ENCODE measurements around the gene SRPX. TPM values are rescaled to one million over a fixed set of nuclear protein-coding genes. Genes with fewer than 3 reads are reported as not detected.
A peak's percentile ranks its signal among the peaks of the same experiment; 100 is the strongest.

SRPX gene
- total RNA-seq, 1 donor from 2014 or later: 59.5 TPM

DNA sequence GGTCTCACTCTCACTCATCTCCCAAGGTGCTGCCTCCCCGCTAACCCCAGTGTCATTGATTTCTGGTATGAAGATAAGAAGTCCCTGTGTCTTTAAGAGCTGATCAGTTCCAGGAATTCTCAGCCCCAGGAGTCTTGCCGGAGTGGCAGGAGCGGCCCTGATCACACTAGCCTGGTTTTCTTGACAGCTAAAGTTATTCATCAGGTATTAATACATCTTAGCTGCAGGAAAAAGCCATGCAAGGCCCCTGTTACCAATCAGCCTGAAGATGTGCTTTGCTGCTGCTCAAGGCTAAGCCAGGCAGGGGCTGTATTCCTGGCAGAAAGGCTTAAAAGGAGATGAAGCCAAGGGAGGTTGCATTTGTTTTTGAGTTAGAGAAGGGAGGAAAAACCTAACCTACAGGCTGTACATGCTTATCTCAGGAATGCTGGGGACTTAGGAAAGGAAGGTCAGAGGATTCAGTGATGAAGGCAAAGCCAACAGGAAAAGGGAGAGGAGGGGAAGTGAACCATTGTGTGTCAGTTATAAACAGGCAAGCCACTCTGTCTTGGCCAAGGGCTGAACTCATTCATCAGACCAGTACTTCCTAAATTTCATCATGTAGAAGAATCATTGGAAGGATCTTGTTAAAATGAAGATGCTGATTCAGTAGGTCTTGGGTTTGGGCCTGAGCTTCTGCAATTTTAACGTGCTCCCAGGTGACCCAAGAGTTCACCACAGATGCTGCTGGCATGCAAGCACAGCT, 8.6 kb downstream of the SRPX start:
- DNase-seq (ENCODE audit: low spot score): no peak

DNA sequence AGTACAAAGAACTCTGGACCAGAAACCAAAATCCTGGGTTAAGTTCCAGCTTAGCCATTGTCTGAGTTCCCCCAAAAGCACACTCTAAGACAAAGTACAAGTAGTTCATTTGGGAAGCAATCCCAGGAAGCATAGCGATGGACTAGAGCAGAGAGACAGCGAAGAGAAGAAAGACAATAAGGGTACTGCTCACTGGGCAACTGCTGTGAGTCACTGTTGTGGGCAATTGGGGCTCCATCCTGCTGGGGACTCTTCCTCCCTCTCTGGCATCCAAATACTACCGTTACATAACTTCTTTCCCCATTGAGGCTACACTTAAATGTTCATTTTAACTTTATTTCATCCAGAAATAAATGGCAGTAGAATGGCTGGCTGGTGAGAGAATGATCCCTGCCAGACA, 14.1 kb downstream of the SRPX start:
- no peak for DNase-seq (ENCODE audit: low spot score)

DNA sequence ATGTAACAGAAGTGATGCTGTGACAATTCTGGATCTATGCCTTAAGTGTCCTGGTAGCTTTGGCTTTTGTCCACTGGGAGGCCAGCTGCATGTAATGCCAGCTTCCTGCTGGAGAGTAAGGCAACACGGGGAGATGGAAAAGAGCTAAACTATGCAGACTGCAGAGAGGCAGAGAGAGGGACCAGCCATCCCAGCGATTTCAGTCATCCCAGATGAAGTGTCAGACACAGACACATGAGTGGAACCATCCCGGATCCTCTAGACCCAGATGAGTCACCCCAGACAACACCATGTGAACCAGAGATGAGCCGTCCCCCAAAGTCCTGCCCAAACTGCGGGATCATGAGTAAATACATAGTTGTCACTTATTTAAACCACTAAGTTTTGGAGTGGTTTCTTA, 14.6 kb downstream of the SRPX start:
- no peak for DNase-seq (ENCODE audit: low spot score)

DNA sequence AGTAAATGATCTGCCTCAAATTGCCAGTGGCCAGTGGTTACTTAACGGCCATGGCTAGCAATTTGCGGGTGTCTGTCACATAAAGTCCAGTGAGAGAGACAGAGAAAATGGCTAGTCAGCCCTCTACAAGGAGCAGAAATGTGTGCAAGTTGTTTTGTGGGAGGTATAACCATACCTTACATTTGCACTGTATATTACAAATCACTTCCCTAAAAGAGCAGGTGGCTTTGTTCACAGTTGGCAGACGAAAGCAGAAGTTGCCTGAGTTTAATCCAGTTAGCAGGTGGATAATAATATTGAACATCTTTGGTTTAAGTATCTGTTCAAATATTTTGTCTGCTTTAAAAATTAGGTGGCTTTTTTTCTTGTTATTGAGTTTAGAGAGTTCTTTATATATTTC, 15.6 kb downstream of the SRPX start:
- no peak for DNase-seq (ENCODE audit: low spot score)

DNA sequence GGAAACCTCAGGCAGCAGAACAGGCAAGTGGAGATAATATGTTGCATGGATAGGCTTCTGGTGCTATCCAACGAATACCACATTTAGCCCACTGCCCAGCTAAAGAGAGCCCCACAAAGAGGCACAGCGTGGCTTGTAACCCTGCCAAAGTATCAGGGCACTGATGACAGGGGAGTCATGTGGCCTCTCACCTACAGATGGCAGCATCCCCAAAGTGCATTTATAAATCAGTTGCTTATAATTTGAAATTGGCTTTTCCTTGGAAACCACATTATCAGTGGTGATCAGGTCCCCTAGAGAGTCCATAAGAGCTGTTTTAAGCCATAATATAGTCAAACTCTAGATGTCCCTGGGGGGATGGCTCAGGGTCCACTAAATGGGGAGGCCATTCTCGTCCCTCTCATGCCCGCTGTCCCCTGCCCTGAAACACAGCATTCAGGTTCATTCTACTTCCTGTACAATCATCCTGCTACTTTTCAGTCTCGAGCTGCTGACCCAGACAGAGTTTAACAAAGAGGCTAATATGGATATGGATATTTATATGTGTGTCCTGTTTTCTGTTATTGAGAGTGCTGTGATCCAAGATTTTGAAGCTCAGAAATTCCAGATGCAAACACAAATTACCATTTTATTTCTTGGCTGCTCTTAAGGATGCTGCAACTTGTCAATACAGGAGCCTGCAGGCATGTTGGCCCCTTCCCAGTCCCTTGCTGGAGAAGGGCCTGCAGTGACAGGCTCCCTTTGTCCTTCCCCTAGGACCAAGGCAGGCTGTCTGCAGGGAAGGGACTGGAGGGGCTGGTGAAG, 28.5 kb downstream of the SRPX start:
- peak; percentile 12 for DNase-seq (ENCODE audit: low spot score)

DNA sequence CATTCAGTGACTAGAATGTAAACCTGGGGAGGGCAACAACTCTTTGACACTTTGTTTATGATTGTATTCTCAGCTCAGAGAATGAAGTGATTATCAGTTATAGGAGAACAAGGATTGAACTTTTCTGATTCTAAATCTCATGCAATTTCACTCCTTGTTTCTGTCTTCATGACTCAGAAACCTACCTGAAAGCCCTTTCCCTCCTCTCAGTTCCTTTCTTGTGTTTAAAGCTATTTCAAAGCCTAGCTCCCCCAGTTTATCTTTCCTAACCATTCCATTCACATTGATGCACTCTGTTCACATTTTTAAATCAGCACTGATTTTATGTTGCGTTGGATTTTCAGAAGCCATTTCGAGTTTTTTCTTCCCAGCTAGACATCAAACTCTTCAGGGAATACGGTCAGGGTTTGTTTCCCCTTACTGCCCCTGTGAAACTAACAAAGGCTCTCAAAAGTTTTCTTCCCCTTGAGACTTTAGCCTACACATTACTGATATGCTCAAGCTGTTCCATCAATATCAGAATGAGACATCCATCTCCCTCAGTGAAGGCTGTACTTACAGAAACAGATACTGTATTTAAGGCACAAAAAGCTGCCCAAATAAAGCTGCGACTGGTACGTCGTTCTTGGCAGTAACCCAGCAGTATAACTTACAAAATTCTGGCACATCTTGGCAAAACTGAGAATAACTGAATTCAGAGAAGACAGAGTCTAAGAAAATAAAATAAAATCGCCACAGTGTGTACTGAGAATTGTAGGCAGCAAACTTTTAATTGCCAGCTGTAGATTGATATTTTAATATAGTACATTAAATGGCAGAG, 31.0 kb downstream of the SRPX start:
- no peak for DNase-seq (ENCODE audit: low spot score)

DNA sequence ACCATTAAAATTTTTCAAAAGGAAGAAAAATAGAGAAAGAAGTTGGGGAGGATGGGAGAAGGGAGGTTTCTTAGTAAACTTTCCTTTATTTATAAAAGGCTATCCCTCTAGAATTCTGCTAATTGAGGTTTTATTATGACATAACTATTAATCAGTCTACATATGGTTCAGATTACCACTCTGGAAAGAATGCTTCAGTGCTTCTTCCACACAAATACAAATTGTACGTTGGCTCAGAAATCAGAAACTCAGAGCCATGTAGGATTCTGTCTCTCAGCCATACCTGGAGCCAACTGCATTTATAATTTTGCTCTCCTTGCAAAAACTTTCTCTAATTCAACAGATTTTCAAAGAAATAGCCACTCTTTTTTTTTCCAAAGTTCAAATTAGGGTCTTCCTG, 37.1 kb downstream of the SRPX start:
- no peak for DNase-seq (ENCODE audit: low spot score)

DNA sequence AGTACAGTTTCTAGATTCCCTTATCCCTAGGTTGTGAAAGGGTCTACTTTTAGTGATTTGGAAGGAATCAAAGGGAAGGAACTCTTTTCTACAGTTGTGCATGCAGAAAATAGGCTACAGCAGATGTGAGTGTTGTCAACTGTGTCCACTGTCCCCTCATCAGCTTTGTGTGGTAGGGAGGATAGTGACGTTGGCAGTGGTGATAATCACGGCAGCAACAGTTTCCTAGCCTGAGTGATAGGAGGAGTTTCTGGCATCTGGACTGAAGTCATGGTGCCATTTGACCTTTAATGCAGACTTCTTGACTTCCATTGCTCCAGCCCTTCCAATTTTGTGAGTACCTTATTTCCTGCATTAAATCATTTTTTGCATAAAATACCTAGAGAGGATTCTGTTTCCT, 39.3 kb downstream of the SRPX start:
- no peak for DNase-seq (ENCODE audit: low spot score)

DNA sequence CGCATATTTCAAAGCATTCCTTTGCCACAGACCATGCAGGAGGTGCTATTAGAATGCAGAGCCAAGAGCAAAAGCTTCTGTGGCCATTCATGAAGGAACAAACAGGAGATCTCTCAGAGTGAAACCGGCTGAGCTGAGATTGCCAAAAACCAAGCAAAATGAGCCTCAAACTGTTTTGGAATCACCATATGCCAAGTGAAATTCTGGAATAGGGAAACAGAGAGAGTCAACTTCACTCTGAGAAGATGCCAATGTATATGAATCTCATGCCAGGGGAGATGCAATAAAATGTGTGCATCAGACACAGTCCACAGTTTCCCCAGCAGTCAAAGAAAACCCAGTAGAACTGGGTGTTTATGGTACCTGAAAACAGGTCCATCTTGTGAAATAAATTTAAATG, 42.3 kb downstream of the SRPX start:
- no peak for DNase-seq (ENCODE audit: low spot score)

DNA sequence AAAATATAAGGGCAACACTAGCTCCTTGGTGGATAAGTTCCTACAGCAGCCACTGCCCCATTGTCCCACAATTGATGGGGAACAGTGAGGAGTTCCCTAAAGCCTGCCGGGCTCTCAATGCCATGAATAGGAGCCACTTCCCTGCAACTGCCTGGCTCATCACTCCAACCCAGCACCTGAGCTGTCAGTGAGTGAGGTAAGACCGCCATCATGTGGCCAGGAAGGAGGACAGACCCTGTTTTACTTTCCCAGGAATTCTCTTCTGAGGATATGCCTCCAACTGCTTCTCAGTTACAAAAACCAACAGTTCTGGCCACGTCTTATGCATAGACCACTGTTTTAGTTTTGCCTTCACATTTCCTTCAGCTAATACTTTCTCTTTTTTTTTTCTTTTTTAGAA, 45.5 kb downstream of the SRPX start:
- peak; percentile 15 for DNase-seq (ENCODE audit: low spot score)

DNA sequence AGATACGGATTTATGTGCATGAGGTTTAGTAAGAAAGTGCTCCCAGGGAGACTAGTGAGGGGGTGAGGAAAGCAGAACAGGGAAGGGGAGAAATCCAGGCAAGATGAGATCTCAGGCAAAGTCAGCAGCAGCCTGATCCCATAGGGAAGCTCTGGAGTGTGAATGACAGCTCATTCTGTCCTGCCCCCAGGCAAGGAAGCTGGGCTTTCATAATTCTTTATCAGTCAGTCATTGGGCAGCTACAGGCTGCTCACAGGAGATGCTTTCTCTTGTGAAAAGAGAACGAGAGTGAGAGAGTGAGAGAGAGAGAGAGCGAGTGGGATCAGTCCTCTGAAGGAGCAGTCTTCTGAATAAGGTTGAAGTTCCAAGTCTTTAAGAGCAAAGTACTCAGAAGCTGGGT, 48.1 kb downstream of the SRPX start:
- DNase-seq (ENCODE audit: low spot score): no peak

DNA sequence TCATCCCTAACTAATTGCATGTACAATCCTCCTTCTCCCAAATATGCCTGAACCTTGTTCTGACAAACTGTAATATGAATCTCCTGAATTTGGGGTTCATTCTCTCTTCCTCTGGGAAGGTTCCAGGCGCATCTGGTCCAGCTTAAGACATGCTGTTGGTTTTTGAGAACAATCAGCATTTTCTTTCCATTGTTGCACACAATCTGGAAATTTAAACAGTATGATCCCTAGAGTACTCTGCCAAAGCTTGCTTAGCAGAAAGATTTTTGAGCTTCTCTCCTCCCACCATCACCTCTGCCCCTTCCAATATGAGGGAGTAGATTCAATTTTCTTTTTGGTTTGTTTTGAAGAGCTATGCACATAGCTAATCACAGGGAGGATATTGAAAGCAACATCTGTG, 50.1 kb downstream of the SRPX start:
- DNase-seq (ENCODE audit: low spot score): no peak

DNA sequence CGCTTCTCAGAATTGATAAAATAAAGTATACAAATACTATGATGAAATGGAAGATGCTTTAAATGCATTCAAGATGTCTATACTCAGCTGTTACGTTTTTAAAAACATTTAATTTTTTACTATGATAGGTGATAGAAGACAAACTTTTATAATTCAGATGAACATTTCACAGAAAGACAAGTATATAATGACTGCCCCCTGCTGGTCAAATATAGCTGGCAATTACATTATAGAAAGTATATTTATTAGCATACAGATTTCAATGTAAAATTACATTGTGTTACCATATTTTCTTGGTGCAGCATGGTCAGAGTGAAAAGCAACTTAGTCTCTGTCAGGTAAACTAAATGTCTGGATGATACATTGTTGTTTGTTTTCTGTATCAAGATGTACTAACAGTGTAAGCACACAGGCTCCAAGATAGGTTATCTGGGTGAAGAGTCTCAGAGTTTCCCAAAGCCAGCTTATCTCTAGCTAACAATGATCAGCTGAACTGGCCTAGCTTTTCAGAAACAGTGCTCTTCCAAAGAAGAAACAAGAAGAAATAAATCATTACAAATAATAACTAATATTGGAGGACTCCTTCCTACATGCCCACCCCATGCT, 54.1 kb downstream of the SRPX start:
- DNase-seq (ENCODE audit: low spot score): no peak

DNA sequence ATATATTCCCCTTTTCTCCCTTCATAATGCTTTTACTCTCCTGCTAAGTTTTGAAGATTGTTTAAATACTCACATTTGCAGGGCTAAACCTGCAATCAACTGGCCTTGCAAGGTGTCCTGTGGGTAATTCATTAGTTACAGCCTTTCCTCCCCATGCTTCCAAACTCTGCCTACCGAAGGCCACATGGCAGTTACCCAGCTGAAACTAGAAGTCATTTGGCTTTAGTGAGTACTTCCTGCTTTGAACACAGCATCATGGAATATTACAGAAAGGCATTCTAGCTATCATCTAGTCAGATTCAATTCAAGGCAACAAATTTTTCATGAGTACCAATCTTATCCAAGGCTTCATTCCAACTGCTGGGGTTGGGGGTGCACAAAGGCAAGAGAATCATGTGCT, 55.6 kb downstream of the SRPX start:
- DNase-seq (ENCODE audit: low spot score): no peak

DNA sequence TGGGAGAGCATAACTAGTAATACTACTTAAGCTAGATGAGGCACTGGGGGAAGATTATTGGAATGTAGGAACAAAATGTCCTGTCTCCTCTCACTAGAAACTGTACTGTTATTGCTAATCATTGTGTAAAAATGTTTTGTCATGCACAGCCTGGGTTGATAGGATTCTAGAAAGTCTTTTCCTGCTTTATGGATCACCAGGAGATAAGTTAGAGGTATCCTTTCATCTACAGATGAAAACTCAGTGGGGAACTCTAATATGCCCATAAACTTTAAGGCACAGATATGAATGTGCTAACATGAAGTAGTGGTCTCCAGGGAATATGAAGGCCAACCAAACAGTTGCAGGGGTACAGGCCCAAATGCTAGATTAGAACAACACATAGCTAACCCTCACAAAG, 57.5 kb downstream of the SRPX start:
- DNase-seq (ENCODE audit: low spot score): no peak

DNA sequence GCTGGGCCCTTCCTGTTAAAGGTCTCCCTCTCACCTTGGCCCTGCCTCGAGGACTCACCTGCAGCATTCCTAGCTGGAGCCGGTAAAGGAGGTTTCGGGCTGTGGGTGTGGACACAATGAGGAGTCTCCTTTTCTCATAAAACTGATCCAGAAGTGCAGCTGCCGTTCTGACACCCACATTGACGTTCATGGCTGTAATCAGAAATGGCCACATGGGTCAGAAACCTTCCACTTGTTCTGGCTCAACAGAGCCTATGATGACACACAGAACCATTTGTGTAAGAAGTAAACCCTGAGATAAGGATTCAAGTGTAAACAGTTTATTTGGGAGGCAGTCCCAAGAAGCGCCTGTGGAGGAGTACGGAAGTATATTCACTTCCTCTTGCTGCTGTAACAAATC, 63.8 kb downstream of the SRPX start:
- DNase-seq (ENCODE audit: low spot score): no peak

DNA sequence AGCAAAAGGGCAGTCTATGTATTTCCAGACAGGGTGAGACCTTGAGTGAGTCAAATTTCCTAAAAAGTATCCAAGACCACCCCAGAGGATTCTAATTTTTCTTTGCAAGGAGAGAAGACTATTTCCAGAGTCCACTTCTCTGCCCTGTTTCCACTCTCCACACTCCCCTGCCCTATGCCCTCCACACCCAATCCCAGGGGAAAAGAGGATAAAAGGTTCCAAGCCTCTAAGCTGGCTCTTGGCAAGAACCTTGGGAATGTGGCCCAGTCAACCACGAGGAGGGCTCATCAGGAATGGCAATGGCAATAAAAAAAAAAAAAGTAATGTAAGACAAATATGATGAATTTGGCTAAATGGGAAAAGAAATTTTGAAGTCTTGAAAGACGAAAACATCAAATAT, 65.9 kb downstream of the SRPX start:
- no peak for DNase-seq (ENCODE audit: low spot score)

DNA sequence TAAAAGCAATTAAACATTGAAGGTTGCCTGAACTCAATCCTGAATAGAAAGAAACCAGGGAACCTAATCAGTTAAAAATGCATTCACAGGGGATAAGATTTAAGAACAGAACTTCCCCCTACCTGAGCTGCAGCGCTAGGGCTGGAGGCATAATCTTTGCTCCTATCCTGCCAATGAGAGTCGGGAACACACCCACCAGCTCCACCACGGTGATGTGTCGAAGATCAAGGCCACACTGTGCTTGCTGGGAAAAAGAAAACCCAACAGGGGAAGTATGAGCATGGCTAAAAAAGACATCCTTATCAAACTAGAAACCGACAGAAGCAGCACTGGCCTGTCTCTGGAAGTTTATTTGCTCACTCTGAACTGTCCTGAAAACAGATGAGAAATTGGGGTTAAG, 66.3 kb downstream of the SRPX start:
- DNase-seq (ENCODE audit: low spot score): no peak

DNA sequence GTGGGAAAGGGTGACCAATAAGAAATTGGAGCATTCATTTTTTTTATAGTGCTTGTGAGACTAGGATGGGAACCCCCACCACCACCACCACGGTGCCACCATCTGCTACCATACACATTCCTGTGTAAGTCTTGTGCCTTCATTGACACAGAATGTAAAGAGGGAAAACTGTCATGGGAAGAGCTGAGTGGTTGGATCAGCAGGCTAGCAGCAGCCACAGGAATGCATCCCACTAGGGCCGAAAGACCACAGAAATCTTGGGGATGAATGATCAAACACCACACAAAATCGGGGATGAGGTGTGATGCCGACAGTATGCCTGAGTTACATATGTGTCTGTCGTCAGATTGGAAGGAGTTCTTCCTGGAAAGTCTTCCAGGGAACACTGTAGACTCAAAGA, 69.2 kb downstream of the SRPX start:
- no peak for DNase-seq (ENCODE audit: low spot score)

DNA sequence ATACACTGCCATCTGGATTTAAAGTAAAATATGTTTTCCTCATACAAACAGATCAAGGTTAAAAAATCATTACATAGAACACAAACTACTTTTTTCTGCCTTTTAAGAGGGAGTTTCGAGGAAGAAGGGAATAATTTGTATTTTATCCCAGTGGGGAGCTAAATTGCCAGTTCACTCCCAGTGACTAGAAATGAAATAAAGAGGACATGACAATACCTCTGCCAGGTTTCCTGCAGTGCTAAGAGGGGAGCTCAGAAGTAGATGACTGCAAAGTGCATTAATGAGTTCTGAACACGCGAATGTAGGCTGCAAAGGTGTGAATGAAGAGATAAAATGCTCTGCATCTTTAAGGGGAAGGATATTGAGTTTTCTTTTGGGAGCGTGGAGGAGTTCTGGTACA, 69.7 kb downstream of the SRPX start:
- no peak for DNase-seq (ENCODE audit: low spot score)

DNA sequence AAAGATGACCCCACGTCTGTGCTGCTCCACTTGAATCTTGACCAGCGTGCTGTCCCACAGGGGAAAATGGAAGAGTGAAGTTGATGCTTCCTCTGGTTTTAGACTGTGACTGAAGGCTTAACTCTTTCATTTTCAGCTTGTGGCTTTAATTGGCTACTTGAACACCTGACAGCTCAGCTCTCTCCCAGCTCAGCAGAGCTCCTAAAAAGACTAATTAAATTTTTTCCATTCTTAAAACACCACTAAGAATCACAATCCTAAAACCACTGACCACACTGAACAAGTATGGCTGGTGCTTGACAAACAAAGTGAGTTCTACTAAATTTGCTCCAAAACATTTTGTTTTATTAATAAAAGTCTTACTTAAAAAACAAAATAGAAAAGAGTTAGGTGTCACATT, 71.7 kb downstream of the SRPX start:
- DNase-seq (ENCODE audit: low spot score): no peak

DNA sequence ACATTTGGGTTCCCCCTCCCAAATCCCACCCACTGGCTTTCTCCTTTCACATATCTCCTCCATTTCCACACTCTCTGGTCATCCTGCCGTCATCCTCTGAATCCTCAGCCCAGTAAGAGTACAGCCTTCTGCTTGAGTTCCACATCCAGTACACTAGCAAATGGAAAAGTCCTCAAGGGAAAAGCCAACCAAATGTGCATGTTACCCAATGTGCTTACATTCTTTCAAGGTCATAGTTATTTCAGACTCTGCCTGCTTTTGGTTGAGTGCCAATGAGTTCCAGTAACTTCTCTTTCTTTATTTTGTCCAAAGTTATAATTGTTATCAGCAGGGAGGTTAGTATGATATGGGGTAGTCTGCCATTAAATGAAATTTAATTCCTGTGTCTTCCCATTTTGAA, 78.1 kb downstream of the SRPX start:
- DNase-seq (ENCODE audit: low spot score): no peak
